ENCODE results near the gene ALDH1L2.

DNA sequence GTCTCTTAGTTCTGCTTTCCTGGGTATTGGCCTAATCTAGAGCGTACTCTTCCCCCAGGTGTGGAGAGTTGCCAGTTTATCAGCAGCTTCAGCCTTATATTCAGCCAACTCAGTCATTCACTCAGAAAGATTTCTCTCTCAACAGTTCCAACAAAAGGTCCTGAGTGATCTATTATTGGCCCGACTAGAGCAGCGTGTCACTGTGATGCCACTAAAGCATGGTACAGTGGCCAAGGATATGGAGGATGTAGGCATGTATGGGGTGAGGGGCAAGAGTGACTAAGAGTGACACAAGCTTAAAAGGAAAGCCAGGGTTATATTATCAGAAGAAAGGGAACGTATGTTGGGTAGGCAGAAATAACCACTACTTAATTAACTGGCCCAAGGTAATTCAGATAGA is 93.3 kb downstream of the ALDH1L2 start:
- TF ChIP-seq, protein P1, sequence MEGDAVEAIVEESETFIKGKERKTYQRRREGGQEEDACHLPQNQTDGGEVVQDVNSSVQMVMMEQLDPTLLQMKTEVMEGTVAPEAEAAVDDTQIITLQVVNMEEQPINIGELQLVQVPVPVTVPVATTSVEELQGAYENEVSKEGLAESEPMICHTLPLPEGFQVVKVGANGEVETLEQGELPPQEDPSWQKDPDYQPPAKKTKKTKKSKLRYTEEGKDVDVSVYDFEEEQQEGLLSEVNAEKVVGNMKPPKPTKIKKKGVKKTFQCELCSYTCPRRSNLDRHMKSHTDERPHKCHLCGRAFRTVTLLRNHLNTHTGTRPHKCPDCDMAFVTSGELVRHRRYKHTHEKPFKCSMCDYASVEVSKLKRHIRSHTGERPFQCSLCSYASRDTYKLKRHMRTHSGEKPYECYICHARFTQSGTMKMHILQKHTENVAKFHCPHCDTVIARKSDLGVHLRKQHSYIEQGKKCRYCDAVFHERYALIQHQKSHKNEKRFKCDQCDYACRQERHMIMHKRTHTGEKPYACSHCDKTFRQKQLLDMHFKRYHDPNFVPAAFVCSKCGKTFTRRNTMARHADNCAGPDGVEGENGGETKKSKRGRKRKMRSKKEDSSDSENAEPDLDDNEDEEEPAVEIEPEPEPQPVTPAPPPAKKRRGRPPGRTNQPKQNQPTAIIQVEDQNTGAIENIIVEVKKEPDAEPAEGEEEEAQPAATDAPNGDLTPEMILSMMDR (IDR thresholded peaks at IDR 0.05; ENCODE audit: poor library complexity, severe bottlenecking): no peak
- TF ChIP-seq EZH2 (IDR thresholded peaks at IDR 0.05; ENCODE audit: borderline replicate concordance, insufficient read depth, low read length, poor library complexity, severe bottlenecking): no peak
- no peak for TF ChIP-seq SMC3 (conservative IDR thresholded peaks at IDR 0.05; ENCODE audit: poor library complexity)
- TF ChIP-seq TAF1 (IDR thresholded peaks at IDR 0.05; ENCODE audit: low read depth): no peak
- TF ChIP-seq POLR2AphosphoS5 (IDR thresholded peaks at IDR 0.05): no peak

All from neural cell (in vitro differentiated cells).